Astrocyte (in vitro differentiated cells and primary cell): ENCODE results near the gene ABHD17C. TPM values are rescaled to one million over a fixed set of nuclear protein-coding genes. Genes with fewer than 3 reads are reported as not detected.
A peak's percentile ranks its signal among the peaks of the same experiment; 100 is the strongest.

Source experiments
- DNase-seq: peaks from one replicate; pipeline ENCODE4 v3.0.0-alpha.2; 2010; ENCODE audit warnings: low read depth
- FAIRE-seq: peaks from 2 replicates; lab custom pipeline; 2011; peaks lifted over from hg19 to GRCh38; lab: Jason Lieb, UNC
- H2AFZ ChIP-seq: 2 replicates; pipeline ENCODE4 v1.6.0; 2012; ENCODE audit warnings: low read depth, low read length, inconsistent platforms
- H3K27ac ChIP-seq: 2 replicates; pipeline ENCODE4 v1.5.1; 2011; ENCODE audit warnings: low read depth, low read length, inconsistent platforms
- H3K27me3 ChIP-seq: 2 replicates; pipeline ENCODE4 v1.6.0; 2011; ENCODE audit warnings: low read length, inconsistent platforms; ENCODE audit not compliant: insufficient read depth
- H3K36me3 ChIP-seq: 2 replicates; pipeline ENCODE4 v1.5.1; 2011; ENCODE audit warnings: low read length, inconsistent platforms; ENCODE audit not compliant: insufficient read depth
- H3K4me1 ChIP-seq: 2 replicates; pipeline ENCODE4 v1.5.1; 2011; ENCODE audit warnings: low read length, inconsistent platforms; ENCODE audit not compliant: insufficient read depth
- H3K4me2 ChIP-seq: 2 replicates; pipeline ENCODE4 v1.6.0; 2012; ENCODE audit warnings: low read length, inconsistent platforms
- H3K4me3 ChIP-seq: 2 replicates; pipeline ENCODE4 v1.5.1; 2011; ENCODE audit warnings: low read depth, mild to moderate bottlenecking, low read length, inconsistent platforms; ENCODE audit not compliant: insufficient read depth
- H3K79me2 ChIP-seq: 2 replicates; pipeline ENCODE4 v1.6.0; 2012; ENCODE audit warnings: mild to moderate bottlenecking, low read length, inconsistent platforms; ENCODE audit not compliant: insufficient read depth
- H3K9ac ChIP-seq: 2 replicates; pipeline ENCODE4 v1.6.0; 2012; ENCODE audit warnings: mild to moderate bottlenecking, low read length, inconsistent platforms
- H3K9me3 ChIP-seq: 2 replicates; pipeline ENCODE4 v1.5.1; 2012; ENCODE audit warnings: low read depth, mild to moderate bottlenecking, low read length, inconsistent platforms; ENCODE audit not compliant: insufficient read depth
- H4K20me1 ChIP-seq: 2 replicates; pipeline ENCODE4 v1.6.0; 2012; ENCODE audit warnings: low read length, inconsistent platforms; ENCODE audit not compliant: insufficient read depth
- H3K27ac Mint-ChIP-seq: one replicate; pipeline ENCODE4 v1.8.0; 2021; ENCODE audit warnings: mild to moderate bottlenecking, mixed read lengths; ENCODE audit not compliant: unreplicated experiment
- H3K27me3 Mint-ChIP-seq: one replicate; pipeline ENCODE4 v1.8.0; 2021; ENCODE audit warnings: low read depth, mixed read lengths; ENCODE audit not compliant: unreplicated experiment
- H3K36me3 Mint-ChIP-seq: one replicate; pipeline ENCODE4 v1.8.0; 2021; ENCODE audit warnings: low read depth, mixed read lengths; ENCODE audit not compliant: unreplicated experiment
- H3K4me1 Mint-ChIP-seq: one replicate; pipeline ENCODE4 v1.8.0; 2021; ENCODE audit warnings: low read depth, mixed read lengths; ENCODE audit not compliant: unreplicated experiment
- H3K4me3 Mint-ChIP-seq: one replicate; pipeline ENCODE4 v1.8.0; 2021; ENCODE audit warnings: mild to moderate bottlenecking, moderate library complexity, mixed read lengths; ENCODE audit not compliant: unreplicated experiment
- H3K9me3 Mint-ChIP-seq: one replicate; pipeline ENCODE4 v1.8.0; 2021; ENCODE audit warnings: mild to moderate bottlenecking, mixed read lengths; ENCODE audit not compliant: unreplicated experiment
- EZH2 ChIP-seq: IDR thresholded peaks from 2 replicates; pipeline ENCODE4 v1.6.1; 2012; ENCODE audit warnings: mild to moderate bottlenecking, low read length, inconsistent platforms; ENCODE audit not compliant: insufficient read depth
- total RNA-seq: library from RNA; stranded (reverse); gene quantifications from 2 replicates; pipeline ENCODE4 v1.2.1, GENCODE V29; 2021
- TF ChIP-seq, protein P1 (sequence below): IDR thresholded peaks from 2 replicates; pipeline ENCODE4 v1.5.1; 2011; ENCODE audit warnings: low read depth, mild to moderate bottlenecking, inconsistent platforms, low read length, moderate library complexity; ENCODE audit not compliant: insufficient read depth

The ABHD17C gene
- total RNA-seq, 1 donor from 2014 or later = 10.2 TPM

DNA sequence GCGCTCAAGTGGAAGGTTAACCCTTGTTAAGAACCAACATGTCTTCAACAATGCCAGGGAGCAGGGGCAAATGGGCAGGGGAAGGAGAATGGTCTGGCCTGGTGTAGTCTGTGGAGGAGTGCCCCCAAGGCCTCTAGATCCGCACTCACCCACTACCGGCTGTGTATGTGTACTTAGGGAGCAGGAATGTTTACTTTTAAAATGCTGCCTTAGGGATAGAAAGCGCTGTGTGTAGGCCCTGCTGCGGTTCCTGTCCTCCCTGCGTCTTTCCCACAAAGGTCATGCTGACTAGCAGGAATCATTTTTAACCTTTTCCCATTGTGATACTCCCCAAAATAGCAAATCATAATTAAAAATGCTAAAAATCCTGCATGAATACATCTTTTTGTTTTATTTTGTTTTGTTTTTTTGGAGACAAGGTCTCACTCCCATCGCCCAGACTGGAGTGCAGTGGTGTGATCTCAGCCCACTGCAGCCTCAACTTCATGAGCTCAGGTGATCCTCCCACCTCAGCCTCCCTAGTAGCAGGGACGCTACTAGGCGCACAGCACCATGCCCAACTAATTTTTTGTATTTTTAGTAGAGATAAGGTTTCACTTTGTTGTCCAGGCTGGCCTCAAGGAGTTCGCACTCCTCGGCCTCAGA lies 48.2 kb downstream of the ABHD17C start:
- Mint-ChIP-seq H3K9me3 (peaks cover 8% of the 10 kb centered on the region), H3K4me3 (no peak overlapping the region), H3K4me1 (peaks cover 7% of the 10 kb centered on the region), H3K27ac (no peak overlapping the region), H3K36me3 (no peaks in the 10 kb centered on the region), H3K27me3 (no peaks in the 10 kb centered on the region)
- Histone ChIP-seq H2AFZ (no peak overlapping the region), H4K20me1 (peaks cover 32% of the 10 kb centered on the region), H3K27me3 (no peaks in the 10 kb centered on the region), H3K36me3 (no peaks in the 10 kb centered on the region), H3K4me1 (no peaks in the 10 kb centered on the region), H3K79me2 (peaks cover 32% of the 10 kb centered on the region), H3K9me3 (no peaks in the 10 kb centered on the region), H3K9ac (no peak overlapping the region), H3K27ac (no peak overlapping the region), H3K4me2 (no peak overlapping the region), H3K4me3 (no peak overlapping the region)
- TF ChIP-seq, protein P1, sequence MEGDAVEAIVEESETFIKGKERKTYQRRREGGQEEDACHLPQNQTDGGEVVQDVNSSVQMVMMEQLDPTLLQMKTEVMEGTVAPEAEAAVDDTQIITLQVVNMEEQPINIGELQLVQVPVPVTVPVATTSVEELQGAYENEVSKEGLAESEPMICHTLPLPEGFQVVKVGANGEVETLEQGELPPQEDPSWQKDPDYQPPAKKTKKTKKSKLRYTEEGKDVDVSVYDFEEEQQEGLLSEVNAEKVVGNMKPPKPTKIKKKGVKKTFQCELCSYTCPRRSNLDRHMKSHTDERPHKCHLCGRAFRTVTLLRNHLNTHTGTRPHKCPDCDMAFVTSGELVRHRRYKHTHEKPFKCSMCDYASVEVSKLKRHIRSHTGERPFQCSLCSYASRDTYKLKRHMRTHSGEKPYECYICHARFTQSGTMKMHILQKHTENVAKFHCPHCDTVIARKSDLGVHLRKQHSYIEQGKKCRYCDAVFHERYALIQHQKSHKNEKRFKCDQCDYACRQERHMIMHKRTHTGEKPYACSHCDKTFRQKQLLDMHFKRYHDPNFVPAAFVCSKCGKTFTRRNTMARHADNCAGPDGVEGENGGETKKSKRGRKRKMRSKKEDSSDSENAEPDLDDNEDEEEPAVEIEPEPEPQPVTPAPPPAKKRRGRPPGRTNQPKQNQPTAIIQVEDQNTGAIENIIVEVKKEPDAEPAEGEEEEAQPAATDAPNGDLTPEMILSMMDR = no peak
- TF ChIP-seq EZH2 = no peak
- no peak for FAIRE-seq
- no peak for DNase-seq

DNA sequence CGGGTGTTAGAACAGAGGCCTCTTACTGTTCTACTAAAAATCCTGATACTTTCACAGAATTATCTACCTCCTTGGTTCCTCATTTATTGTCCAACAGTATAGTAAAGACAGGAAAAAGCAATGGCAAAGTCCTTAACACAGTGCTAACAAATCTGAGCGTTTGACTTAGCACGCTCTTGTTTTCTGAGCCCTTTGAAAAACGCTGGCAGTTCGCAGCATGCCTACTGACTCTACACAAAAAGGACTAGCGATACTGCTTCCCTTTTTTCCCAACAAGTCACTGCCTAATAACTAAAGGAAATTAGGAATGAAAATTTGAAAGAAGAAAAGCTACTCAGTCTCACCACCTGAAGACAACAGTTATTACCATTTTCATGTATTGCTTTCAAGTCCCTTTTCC lies 49.3 kb downstream of the ABHD17C start:
- H3K36me3 Mint-ChIP-seq = no peaks in the 10 kb centered on the region
- H3K27ac Mint-ChIP-seq = no peak overlapping the region
- no peaks in the 10 kb centered on the region for H3K27me3 Mint-ChIP-seq
- H3K9me3 ChIP-seq = no peaks in the 10 kb centered on the region
- no peak overlapping the region for H2AFZ ChIP-seq
- peaks cover 7% of the 10 kb centered on the region for H3K9me3 Mint-ChIP-seq
- no peaks in the 10 kb centered on the region for H3K4me1 ChIP-seq
- TF ChIP-seq, protein P1 = no peak
- no peak for TF ChIP-seq EZH2
- peaks cover 31% of the 10 kb centered on the region for H3K79me2 ChIP-seq
- no peak overlapping the region for H3K27ac ChIP-seq
- DNase-seq (peak; percentile 5), FAIRE-seq (no peak)
- H3K4me3 Mint-ChIP-seq = no peak overlapping the region
- H3K36me3 ChIP-seq = no peaks in the 10 kb centered on the region
- no peak overlapping the region for H3K4me3 ChIP-seq
- peak overlapping the region; percentile 45 for H3K4me2 ChIP-seq
- no peak overlapping the region for H3K9ac ChIP-seq
- H4K20me1 ChIP-seq = peaks cover 30% of the 10 kb centered on the region
- H3K27me3 ChIP-seq = no peaks in the 10 kb centered on the region
- peaks cover 7% of the 10 kb centered on the region for H3K4me1 Mint-ChIP-seq

DNA sequence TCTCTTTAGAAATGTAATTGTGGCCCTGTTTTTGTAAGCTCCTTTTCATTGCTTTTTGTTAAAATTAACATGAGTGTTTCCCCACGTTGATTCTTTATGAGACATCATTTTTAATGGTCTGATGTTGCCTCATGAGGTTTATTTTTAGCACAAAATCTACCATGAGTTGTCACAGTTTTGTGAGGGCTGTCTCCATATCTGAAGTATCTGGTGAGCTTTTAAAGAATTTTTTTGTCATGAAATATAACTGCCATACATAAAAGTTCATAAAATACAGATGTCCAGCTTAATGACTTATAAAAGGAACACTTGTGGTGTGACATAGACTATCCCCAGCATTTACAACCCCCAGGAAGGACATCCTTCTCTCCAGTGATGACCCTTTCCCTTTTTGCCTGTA lies 49.7 kb downstream of the ABHD17C start:
- H3K4me2 ChIP-seq = peak overlapping the region; percentile 45
- H3K79me2 ChIP-seq = peaks cover 31% of the 10 kb centered on the region
- TF ChIP-seq, protein P1 = no peak
- no peak for TF ChIP-seq EZH2
- no peaks in the 10 kb centered on the region for H3K9me3 ChIP-seq
- DNase-seq (peak; percentile 38), FAIRE-seq (no peak)
- H3K4me3 ChIP-seq = no peak overlapping the region
- no peak overlapping the region for H3K27ac Mint-ChIP-seq
- no peaks in the 10 kb centered on the region for H3K27me3 ChIP-seq
- H3K27me3 Mint-ChIP-seq = no peaks in the 10 kb centered on the region
- peaks cover 28% of the 10 kb centered on the region for H4K20me1 ChIP-seq
- no peak overlapping the region for H3K4me3 Mint-ChIP-seq
- H2AFZ ChIP-seq = no peak overlapping the region
- no peaks in the 10 kb centered on the region for H3K36me3 ChIP-seq
- no peak overlapping the region for H3K9ac ChIP-seq
- no peaks in the 10 kb centered on the region for H3K36me3 Mint-ChIP-seq
- H3K27ac ChIP-seq = no peak overlapping the region
- no peaks in the 10 kb centered on the region for H3K4me1 ChIP-seq
- peaks cover 7% of the 10 kb centered on the region for H3K4me1 Mint-ChIP-seq
- peaks cover 6% of the 10 kb centered on the region for H3K9me3 Mint-ChIP-seq
